Measurements from ENCODE around the gene KLHL30. TPM values are rescaled to one million over a fixed set of nuclear protein-coding genes. Genes with fewer than 3 reads are reported as not detected.

The KLHL30 gene
- total RNA-seq, 1 donor from 2014 or later = 0.25 TPM

- Histone ChIP-seq H3K4me3 (no peak overlapping the region), H3K36me3 (no peaks in the 10 kb centered on the region), H3K4me1 (peaks cover 29% of the 10 kb centered on the region), H3K9me3 (no peaks in the 10 kb centered on the region), H3K27me3 (no peaks in the 10 kb centered on the region), H3K27ac (no peak overlapping the region)
- TF ChIP-seq POLR2AphosphoS5 (IDR thresholded peaks at IDR 0.05; ENCODE audit: insufficient read depth in 1 of 2, low read depth in 1 of 2) (no peak), POLR2A (IDR thresholded peaks at IDR 0.05) (no peak), CTCF (IDR thresholded peaks at IDR 0.05) (no peak)
- intact Hi-C loops (cut with DNase I) = no loop called here
- no peak for DNase-seq (ENCODE audit: extremely low spot score in 2 of 2)
These were observed 6.6 kb downstream of the KLHL30 start for GRCh38 chr2:238145046-238145445.

- intact Hi-C loops (cut with DNase I) = no loop called here
- DNase-seq (ENCODE audit: extremely low spot score in 2 of 2) = no peak
These were observed 7.4 kb downstream of the KLHL30 start for GRCh38 chr2:238145851-238146250.

GRCh38 chr2:238146884-238147544, 8.5 kb downstream of the KLHL30 start:
- no peaks in the 10 kb centered on the region for H3K27me3 ChIP-seq
- H3K9me3 ChIP-seq = no peaks in the 10 kb centered on the region
- H3K27ac ChIP-seq = no peak overlapping the region
- no peak for TF ChIP-seq POLR2A (IDR thresholded peaks at IDR 0.05)
- TF ChIP-seq POLR2AphosphoS5 (IDR thresholded peaks at IDR 0.05; ENCODE audit: insufficient read depth in 1 of 2, low read depth in 1 of 2) = no peak
- TF ChIP-seq CTCF (IDR thresholded peaks at IDR 0.05) = no peak
- H3K4me1 ChIP-seq = peaks cover 19% of the 10 kb centered on the region
- no peak overlapping the region for H3K4me3 ChIP-seq
- intact Hi-C loops (cut with DNase I) = no loop called here
- no peaks in the 10 kb centered on the region for H3K36me3 ChIP-seq
- DNase-seq (ENCODE audit: extremely low spot score in 2 of 2) = no peak

More at GRCh38 chr2:238145851-238146250, 7.4 kb downstream of the KLHL30 start:
- H3K36me3 ChIP-seq = no peaks in the 10 kb centered on the region
- no peaks in the 10 kb centered on the region for H3K27me3 ChIP-seq
- H3K4me1 ChIP-seq = peaks cover 29% of the 10 kb centered on the region
- H3K9me3 ChIP-seq = no peaks in the 10 kb centered on the region
- no peak overlapping the region for H3K4me3 ChIP-seq
- no peak overlapping the region for H3K27ac ChIP-seq
- TF ChIP-seq POLR2A (IDR thresholded peaks at IDR 0.05) (no peak), CTCF (IDR thresholded peaks at IDR 0.05) (no peak), POLR2AphosphoS5 (IDR thresholded peaks at IDR 0.05; ENCODE audit: insufficient read depth in 1 of 2, low read depth in 1 of 2) (no peak)

GRCh38 chr2:238148981-238149380, 10.5 kb downstream of the KLHL30 start:
- Histone ChIP-seq H3K36me3 (no peaks in the 10 kb centered on the region), H3K4me1 (no peaks in the 10 kb centered on the region), H3K27me3 (no peaks in the 10 kb centered on the region), H3K4me3 (no peak overlapping the region), H3K27ac (no peak overlapping the region), H3K9me3 (no peaks in the 10 kb centered on the region)
- no peak for TF ChIP-seq POLR2AphosphoS5 (IDR thresholded peaks at IDR 0.05; ENCODE audit: insufficient read depth in 1 of 2, low read depth in 1 of 2)
- TF ChIP-seq CTCF (IDR thresholded peaks at IDR 0.05) = no peak
- no peak for TF ChIP-seq POLR2A (IDR thresholded peaks at IDR 0.05)
- intact Hi-C loops (cut with DNase I) = no loop called here
- no peak for DNase-seq (ENCODE audit: extremely low spot score in 2 of 2)

- intact Hi-C loops (cut with DNase I) = no loop called here
These were observed 11.5 kb downstream of the KLHL30 start for GRCh38 chr2:238149841-238150572.

More at GRCh38 chr2:238149841-238150572, 11.5 kb downstream of the KLHL30 start:
- no peak for DNase-seq (ENCODE audit: extremely low spot score in 2 of 2)
- Histone ChIP-seq H3K27ac (no peak overlapping the region), H3K27me3 (no peaks in the 10 kb centered on the region), H3K9me3 (no peaks in the 10 kb centered on the region), H3K4me1 (no peaks in the 10 kb centered on the region), H3K36me3 (no peaks in the 10 kb centered on the region), H3K4me3 (no peak overlapping the region)
- TF ChIP-seq POLR2AphosphoS5 (IDR thresholded peaks at IDR 0.05; ENCODE audit: insufficient read depth in 1 of 2, low read depth in 1 of 2) = no peak
- no peak for TF ChIP-seq POLR2A (IDR thresholded peaks at IDR 0.05)
- TF ChIP-seq CTCF (IDR thresholded peaks at IDR 0.05) = no peak

Data from vagina (tissue), 2 donors.